GM21825 (cell line): Measurements from ENCODE around the gene MZT2B.
"Not testable (repeated sequence)": the region's sequence is repeated elsewhere in the genome, so short reads cannot be mapped to it uniquely, and the experiment has no call there.

Experiments used
- ATAC-seq: cut with Tn5 transposase; IDR thresholded peaks from one replicate; pipeline ENCODE4 v1.9.1; 2021; ENCODE audit warnings: mild to moderate bottlenecking, moderate library complexity; ENCODE audit not compliant: unreplicated experiment

The MZT2B gene

GRCh38 chr2:130181880-130182682 is at the start of gene MZT2B:
Gene MZT2B, plus strand, starts transcription at chr2:130182262. Its CDS starts 21 bp downstream, at chr2:130182283.
- peak; percentile 84 for ATAC-seq

DNA sequence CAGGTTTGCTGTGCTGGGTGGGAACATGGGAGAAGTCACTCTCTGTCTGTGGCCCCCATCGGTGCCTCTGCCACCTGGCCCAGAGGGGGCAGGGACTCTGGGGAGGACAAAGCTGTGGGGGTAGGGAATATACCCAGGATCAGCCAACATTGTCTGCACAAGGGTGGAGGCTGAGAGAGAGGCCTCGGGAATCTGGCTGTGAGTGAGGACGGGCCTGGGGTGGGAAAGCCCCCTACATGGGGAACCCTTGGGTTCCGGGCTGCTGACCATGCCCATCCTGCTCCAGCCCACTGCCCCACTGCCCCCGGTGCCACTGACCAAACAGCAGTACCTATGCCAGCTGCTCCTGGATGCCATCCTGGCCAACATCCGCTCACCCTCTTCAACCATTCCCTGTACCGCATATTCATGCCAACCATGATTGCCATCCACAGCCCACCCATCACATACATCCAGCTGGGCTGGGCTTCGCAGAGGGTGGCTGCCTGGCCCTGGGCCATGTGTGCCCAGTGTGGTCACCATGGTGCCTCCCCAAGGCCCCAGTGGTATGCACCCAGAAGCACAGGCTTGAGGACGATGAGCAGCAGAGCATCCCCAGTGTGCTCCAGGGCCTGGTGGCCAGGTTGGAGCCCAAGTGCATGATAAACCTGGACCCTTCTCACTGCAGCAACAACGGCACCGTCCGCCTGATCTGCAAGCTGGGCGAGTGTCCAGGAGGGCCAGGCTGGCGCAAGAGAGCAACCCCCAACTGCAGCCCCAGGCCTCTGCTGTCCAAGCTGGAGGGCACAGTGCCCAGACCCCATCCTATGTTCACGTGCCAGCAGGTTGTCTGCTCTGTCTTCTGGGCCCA is 46.1 kb upstream of the MZT2B start:
- no peak for ATAC-seq

- ATAC-seq: not testable (repeated sequence)
These were observed 45.5 kb upstream of the MZT2B start for GRCh38 chr2:130136546-130136945.

GRCh38 chr2:130137118-130137517 is 44.9 kb upstream of the MZT2B start:
- ATAC-seq: not testable (repeated sequence)

DNA sequence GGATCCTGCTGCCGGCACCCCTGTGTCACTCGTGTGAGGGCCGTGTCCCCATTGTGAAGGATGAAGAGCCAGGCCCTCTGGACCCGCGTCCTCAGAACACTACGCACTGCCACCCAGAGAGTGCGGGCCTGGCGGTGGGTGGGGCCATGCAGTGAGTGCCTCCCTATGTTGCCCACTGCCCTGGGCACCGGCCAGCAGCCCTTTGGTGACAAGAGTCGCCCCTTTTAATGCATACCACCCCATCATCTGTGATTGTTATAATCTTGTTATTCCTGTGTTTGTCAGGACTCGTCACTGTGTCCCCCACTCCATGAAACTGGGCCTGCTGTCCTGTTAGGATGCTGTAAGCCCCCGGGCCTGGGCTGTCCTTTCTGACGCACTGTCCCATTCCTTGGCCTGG is 43.7 kb upstream of the MZT2B start:
- ATAC-seq: not testable (repeated sequence)

DNA sequence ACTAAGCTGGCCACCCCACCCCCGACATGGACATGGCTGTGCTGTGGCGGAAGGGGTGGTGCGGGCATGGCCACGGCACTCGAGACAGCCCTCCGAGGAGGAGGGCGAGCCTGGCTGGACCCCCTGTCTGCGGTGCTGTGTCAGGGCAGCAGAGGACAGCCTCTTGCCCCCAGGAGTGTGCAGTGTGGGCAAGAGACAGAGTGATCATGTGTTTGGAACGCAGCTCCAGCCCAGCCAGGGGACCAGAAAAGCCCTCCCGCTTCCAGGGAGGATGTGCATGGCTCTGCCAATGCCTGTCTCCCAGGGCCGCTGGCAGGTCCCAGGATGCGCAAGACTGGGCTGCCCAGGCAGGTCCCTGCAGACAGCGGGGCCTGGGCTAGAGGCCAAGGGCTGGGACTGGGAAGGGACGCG is 43.2 kb upstream of the MZT2B start:
- ATAC-seq: not testable (repeated sequence)

GRCh38 chr2:130139331-130140280 is 42.5 kb upstream of the MZT2B start:
- not testable (repeated sequence) for ATAC-seq

- ATAC-seq: not testable (repeated sequence)
These were observed 41.5 kb upstream of the MZT2B start for GRCh38 chr2:130140516-130140915.

GRCh38 chr2:130141002-130141401 is 41.1 kb upstream of the MZT2B start:
- ATAC-seq: not testable (repeated sequence)

GRCh38 chr2:130141645-130142370 is 40.3 kb upstream of the MZT2B start:
- ATAC-seq: not testable (repeated sequence)

DNA sequence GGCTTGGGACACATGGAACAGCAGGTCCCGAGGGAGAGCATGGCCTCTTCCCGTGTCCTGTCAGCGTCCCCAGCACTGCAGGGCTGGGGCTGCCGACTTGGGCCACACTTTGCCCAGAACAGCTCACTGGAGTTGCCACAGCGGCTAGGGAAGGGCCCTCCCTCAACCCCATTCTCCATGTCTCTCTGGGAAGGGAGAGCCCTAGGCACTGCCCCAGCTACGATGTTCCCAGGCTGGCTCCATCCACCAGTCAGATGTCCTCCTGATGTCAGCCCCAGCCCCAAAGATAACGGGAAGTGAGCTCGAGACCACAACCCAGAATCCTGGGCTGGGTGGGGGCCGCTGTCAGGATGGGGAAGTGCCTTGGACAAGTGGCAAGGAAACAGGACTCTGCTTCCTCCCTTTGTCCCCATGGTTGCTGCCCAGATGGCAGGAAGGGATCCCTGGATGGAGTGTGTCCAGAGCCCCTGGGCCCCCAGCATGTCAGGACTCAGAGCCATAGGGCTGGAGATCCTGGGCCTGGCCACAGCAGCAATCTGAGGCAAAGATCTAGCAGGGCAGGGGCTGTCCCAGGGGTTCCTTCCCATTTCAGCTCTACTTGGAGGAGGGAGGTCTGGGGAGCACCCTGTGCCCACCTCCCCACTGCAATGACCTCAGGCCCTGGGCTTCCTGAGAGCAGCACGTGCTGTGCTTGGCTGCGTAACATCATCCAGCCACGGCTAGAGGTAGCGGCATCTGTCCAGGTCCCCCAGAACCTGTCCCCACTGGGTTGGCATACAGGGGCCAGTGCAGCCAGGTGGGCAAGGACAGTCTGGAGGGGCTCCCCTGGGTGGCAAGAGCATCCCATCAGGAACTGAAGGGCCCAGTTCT is 39.4 kb upstream of the MZT2B start:
- ATAC-seq: not testable (repeated sequence)

- ATAC-seq: not testable (repeated sequence)
These were observed 38.6 kb upstream of the MZT2B start for GRCh38 chr2:130143266-130144039.

- ATAC-seq: peak; percentile 92
These were observed 37.1 kb upstream of the MZT2B start, which contains the start of gene CCDC74B for GRCh38 chr2:130145006-130145414. Gene CCDC74B, minus strand, starts transcription at chr2:130145112. Its CDS starts 116 bp downstream, at chr2:130144996.

GRCh38 chr2:130148515-130148914 is 33.5 kb upstream of the MZT2B start:
- not testable (repeated sequence) for ATAC-seq

GRCh38 chr2:130150181-130151144 is 31.6 kb upstream of the MZT2B start:
- no peak for ATAC-seq

GRCh38 chr2:130151145-130151512 is 30.9 kb upstream of the MZT2B start:
- not testable (repeated sequence) for ATAC-seq
